ENCODE measurements around the gene RNF112. TPM values are rescaled to one million over a fixed set of nuclear protein-coding genes. Genes with fewer than 3 reads are reported as not detected.

RNF112 gene
- total and polyA plus RNA-seq, 4 experiments from 2014 or later: 0.06 to 1.6 (median 0.87) TPM; not detected in 1

- no peaks in the 10 kb centered on the region for H3K27me3 ChIP-seq (ENCODE audit: insufficient read depth, low read length)
- Mint-ChIP-seq H3K27me3 (no peaks in the 10 kb centered on the region), H3K4me3 (no peak overlapping the region), H3K9me3 (peaks cover 0 to 2% (median 0%) of the 10 kb centered on the region in 8 donors), H3K36me3 (no peaks in the 10 kb centered on the region), H3K27ac (peak overlapping the region in 2 of 7 donors; percentile 10 to 47), H3K4me1 (peaks cover 15 to 38% (median 21%) of the 10 kb centered on the region in 4 donors)
- H3K4me3 ChIP-seq (ENCODE audit: low read length in 2 of 2): no peak overlapping the region
- intact Hi-C loops (cut with micrococcal nuclease): no loop called here
- H3K4me1 ChIP-seq (ENCODE audit: insufficient read depth, low read length): peaks cover 20% of the 10 kb centered on the region
- no peak for DNase-seq
- CTCF ChIA-PET (ENCODE audit: partially characterized antibody): interaction anchor here (1.1 to 5.6 kb wide), 10 partner anchors 11 to 402 kb away, joined by 3 to 133 read pairs (median 16); partner anchors contain the start of gene MAPK7
- POLR2A ChIA-PET (ENCODE audit: partially characterized antibody): interaction anchor here (0.6 to 2.3 kb wide), 4 partner anchors 10 to 506 kb away, joined by 3 to 20 read pairs (median 3); partner anchors contain the start of gene MAPK7
- no peaks in the 10 kb centered on the region for H3K9me3 ChIP-seq (ENCODE audit: control insufficient read depth in 1 of 2, low read length in 2 of 2)
- no peaks in the 10 kb centered on the region for H3K36me3 ChIP-seq (ENCODE audit: insufficient read depth, low read length)
- H3K27ac ChIP-seq (ENCODE audit: low read depth, low read length): no peak overlapping the region
Observed at GRCh38 chr17:19364699-19365498, 46.1 kb upstream of the RNF112 start.

DNA sequence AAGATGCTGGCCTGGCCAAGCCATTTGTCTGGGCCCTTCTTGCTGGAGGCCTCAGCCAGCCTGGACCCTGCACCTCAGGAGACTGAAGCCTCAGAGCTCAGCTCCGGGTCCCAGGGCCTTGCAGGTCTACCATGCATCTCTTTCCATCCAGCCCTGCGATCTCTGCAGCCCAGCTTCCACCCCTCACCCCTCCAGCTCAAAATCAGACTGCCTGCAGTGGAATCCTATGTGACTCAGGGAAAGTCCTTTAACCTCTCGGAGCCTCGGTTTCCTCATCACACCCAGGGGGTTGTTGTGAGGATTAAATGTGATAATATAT, 45.6 kb upstream of the RNF112 start:
- no peak for DNase-seq
- no peaks in the 10 kb centered on the region for H3K36me3 Mint-ChIP-seq
- Histone ChIP-seq H3K9me3 (ENCODE audit: control insufficient read depth in 1 of 2, low read length in 2 of 2) (no peaks in the 10 kb centered on the region), H3K27me3 (ENCODE audit: insufficient read depth, low read length) (no peaks in the 10 kb centered on the region), H3K27ac (ENCODE audit: low read depth, low read length) (no peak overlapping the region), H3K36me3 (ENCODE audit: insufficient read depth, low read length) (no peaks in the 10 kb centered on the region), H3K4me1 (ENCODE audit: insufficient read depth, low read length) (peaks cover 25% of the 10 kb centered on the region), H3K4me3 (ENCODE audit: low read length in 2 of 2) (no peak overlapping the region)
- peaks cover 0 to 2% (median 0%) of the 10 kb centered on the region in 8 donors for H3K9me3 Mint-ChIP-seq
- POLR2A ChIA-PET (ENCODE audit: partially characterized antibody): interaction anchor here (0.6 to 2.3 kb wide), 4 partner anchors 9 to 506 kb away, joined by 3 to 20 read pairs (median 3); partner anchors contain the start of gene MAPK7
- no peak overlapping the region for H3K4me3 Mint-ChIP-seq
- peaks cover 19 to 44% (median 26%) of the 10 kb centered on the region in 4 donors for H3K4me1 Mint-ChIP-seq
- CTCF ChIA-PET (ENCODE audit: partially characterized antibody): interaction anchor here (0.7 to 5.6 kb wide), 8 partner anchors 12 to 401 kb away, joined by 3 to 133 read pairs (median 10); partner anchors contain the start of gene MAPK7
- intact Hi-C loops (cut with micrococcal nuclease): no loop called here
- H3K27me3 Mint-ChIP-seq: no peaks in the 10 kb centered on the region
- H3K27ac Mint-ChIP-seq: peak overlapping the region in 2 of 7 donors; percentile 10 to 83

GRCh38 chr17:19365833-19366636, 45.0 kb upstream of the RNF112 start:
- H3K36me3 ChIP-seq (ENCODE audit: insufficient read depth, low read length): no peaks in the 10 kb centered on the region
- peak overlapping the region in 5 of 7 donors; percentile 10 to 86 (median 75) for H3K27ac Mint-ChIP-seq
- H3K27ac ChIP-seq (ENCODE audit: low read depth, low read length): no peak overlapping the region
- H3K9me3 ChIP-seq (ENCODE audit: control insufficient read depth in 1 of 2, low read length in 2 of 2): no peaks in the 10 kb centered on the region
- no peaks in the 10 kb centered on the region for H3K27me3 ChIP-seq (ENCODE audit: insufficient read depth, low read length)
- no peak overlapping the region for H3K4me3 ChIP-seq (ENCODE audit: low read length in 2 of 2)
- intact Hi-C loops (cut with micrococcal nuclease): no loop called here
- no peaks in the 10 kb centered on the region for H3K27me3 Mint-ChIP-seq
- H3K36me3 Mint-ChIP-seq: no peaks in the 10 kb centered on the region
- no peak overlapping the region for H3K4me3 Mint-ChIP-seq
- no peak for DNase-seq
- ChIA-PET POLR2A (ENCODE audit: partially characterized antibody) (interaction anchor here (0.6 to 2.3 kb wide), 2 partner anchors 12 to 507 kb away, joined by 3 to 20 read pairs; partner anchors contain the start of gene MAPK7), CTCF (ENCODE audit: partially characterized antibody) (interaction anchor here (0.7 to 5.6 kb wide), 8 partner anchors 12 to 400 kb away, joined by 3 to 133 read pairs (median 10); partner anchors contain the start of gene MAPK7)
- H3K4me1 ChIP-seq (ENCODE audit: insufficient read depth, low read length): peaks cover 31% of the 10 kb centered on the region
- peaks cover 0 to 2% (median 0%) of the 10 kb centered on the region in 8 donors for H3K9me3 Mint-ChIP-seq
- H3K4me1 Mint-ChIP-seq: peaks cover 22 to 50% (median 31%) of the 10 kb centered on the region in 4 donors

- Histone ChIP-seq H3K36me3 (ENCODE audit: insufficient read depth, low read length) (no peaks in the 10 kb centered on the region), H3K9me3 (ENCODE audit: control insufficient read depth in 1 of 2, low read length in 2 of 2) (no peaks in the 10 kb centered on the region), H3K4me1 (ENCODE audit: insufficient read depth, low read length) (peaks cover 37% of the 10 kb centered on the region), H3K27ac (ENCODE audit: low read depth, low read length) (no peak overlapping the region), H3K27me3 (ENCODE audit: insufficient read depth, low read length) (no peaks in the 10 kb centered on the region), H3K4me3 (ENCODE audit: low read length in 2 of 2) (no peak overlapping the region)
- Mint-ChIP-seq H3K36me3 (no peaks in the 10 kb centered on the region), H3K27ac (peak overlapping the region in 6 of 7 donors; percentile 24 to 86 (median 74)), H3K4me3 (no peak overlapping the region), H3K27me3 (no peaks in the 10 kb centered on the region), H3K4me1 (peaks cover 23 to 50% (median 35%) of the 10 kb centered on the region in 4 donors), H3K9me3 (peaks cover 0 to 2% (median 0%) of the 10 kb centered on the region in 8 donors)
- intact Hi-C loops (cut with micrococcal nuclease): no loop called here
- no peak for DNase-seq
- ChIA-PET POLR2A (ENCODE audit: partially characterized antibody) (interaction anchor here (2.3 kb wide), 1 partner anchor 12 kb away, joined by 20 read pairs; the partner anchor contains the start of gene MAPK7), CTCF (ENCODE audit: partially characterized antibody) (interaction anchor here (1.9 to 5.6 kb wide), 4 partner anchors 11 to 396 kb away, joined by 9 to 133 read pairs (median 63); partner anchors contain the start of gene MAPK7)
Observed at GRCh38 chr17:19366637-19366972, 44.4 kb upstream of the RNF112 start.

DNA sequence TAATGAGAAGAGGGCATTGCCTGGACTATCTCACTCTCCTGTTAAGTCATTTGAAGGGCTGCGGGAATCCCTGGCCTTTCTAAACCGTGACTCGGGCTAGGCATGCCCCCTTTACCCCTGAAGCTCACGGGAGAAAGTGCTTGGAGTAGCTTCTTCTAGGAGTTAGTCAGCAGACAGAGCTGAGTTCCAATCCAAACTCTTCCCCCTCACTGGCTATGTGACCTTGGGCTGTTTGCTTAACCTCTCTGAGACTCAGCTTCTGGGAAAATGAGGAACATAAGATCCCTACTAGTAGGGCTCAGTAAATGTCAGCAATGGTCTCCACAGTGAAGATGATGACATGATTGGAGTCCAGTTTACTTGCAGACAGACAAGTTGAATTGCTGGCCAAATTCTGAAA, 42.8 kb upstream of the RNF112 start:
- H3K9me3 Mint-ChIP-seq: peaks cover 0 to 2% (median 0%) of the 10 kb centered on the region in 8 donors
- Histone ChIP-seq H3K27ac (ENCODE audit: low read depth, low read length) (no peak overlapping the region), H3K36me3 (ENCODE audit: insufficient read depth, low read length) (no peaks in the 10 kb centered on the region), H3K9me3 (ENCODE audit: control insufficient read depth in 1 of 2, low read length in 2 of 2) (no peaks in the 10 kb centered on the region), H3K27me3 (ENCODE audit: insufficient read depth, low read length) (no peaks in the 10 kb centered on the region), H3K4me1 (ENCODE audit: insufficient read depth, low read length) (peaks cover 47% of the 10 kb centered on the region), H3K4me3 (ENCODE audit: low read length in 2 of 2) (no peak overlapping the region)
- H3K36me3 Mint-ChIP-seq: no peaks in the 10 kb centered on the region
- DNase-seq: no peak
- H3K4me3 Mint-ChIP-seq: no peak overlapping the region
- no peaks in the 10 kb centered on the region for H3K27me3 Mint-ChIP-seq
- POLR2A ChIA-PET (ENCODE audit: partially characterized antibody): interaction anchor here (1.2 to 3.8 kb wide), 2 partner anchors 10 to 404 kb away, joined by 3 to 25 read pairs; partner anchors contain the start of gene MAPK7
- CTCF ChIA-PET (ENCODE audit: partially characterized antibody): interaction anchor here (0.9 to 3.3 kb wide), 2 partner anchors 10 to 79 kb away, joined by 4 to 13 read pairs; partner anchors contain the start of gene MAPK7
- H3K27ac Mint-ChIP-seq: peak overlapping the region in 6 of 7 donors; percentile 14 to 97 (median 84)
- H3K4me1 Mint-ChIP-seq: peaks cover 27 to 49% (median 41%) of the 10 kb centered on the region in 4 donors
- intact Hi-C loops (cut with micrococcal nuclease): no loop called here

GRCh38 chr17:19369107-19369778, 41.8 kb upstream of the RNF112 start:
- Mint-ChIP-seq H3K27ac (peak overlapping the region; percentile 91 to 99 (median 97)), H3K4me3 (peak overlapping the region in 7 of 8 donors; percentile 37 to 85 (median 82)), H3K9me3 (peaks cover 0 to 2% (median 0%) of the 10 kb centered on the region in 8 donors), H3K27me3 (no peaks in the 10 kb centered on the region), H3K4me1 (peaks cover 27 to 56% (median 44%) of the 10 kb centered on the region in 4 donors), H3K36me3 (peaks cover 0 to 2% of the 10 kb centered on the region in 2 donors)
- POLR2A ChIA-PET (ENCODE audit: partially characterized antibody): interaction anchor here (1.0 to 3.8 kb wide), 5 partner anchors 9 to 403 kb away, joined by 3 to 25 read pairs (median 3); partner anchors contain the start of gene MAPK7
- intact Hi-C loops (cut with micrococcal nuclease): no loop called here
- no peak for DNase-seq
- Histone ChIP-seq H3K36me3 (ENCODE audit: insufficient read depth, low read length) (no peaks in the 10 kb centered on the region), H3K27ac (ENCODE audit: low read depth, low read length) (peak overlapping the region; percentile 37), H3K27me3 (ENCODE audit: insufficient read depth, low read length) (no peaks in the 10 kb centered on the region), H3K4me3 (ENCODE audit: low read length in 2 of 2) (no peak overlapping the region), H3K9me3 (ENCODE audit: control insufficient read depth in 1 of 2, low read length in 2 of 2) (no peaks in the 10 kb centered on the region), H3K4me1 (ENCODE audit: insufficient read depth, low read length) (peaks cover 47% of the 10 kb centered on the region)
- CTCF ChIA-PET (ENCODE audit: partially characterized antibody): interaction anchor here (0.9 to 3.3 kb wide), 3 partner anchors 9 to 78 kb away, joined by 4 to 13 read pairs (median 4); partner anchors contain the start of gene MAPK7

Data from CD4-positive, alpha-beta memory T cell (primary cell).